ENCODE data around the gene AEBP2.

The AEBP2 gene

DNA sequence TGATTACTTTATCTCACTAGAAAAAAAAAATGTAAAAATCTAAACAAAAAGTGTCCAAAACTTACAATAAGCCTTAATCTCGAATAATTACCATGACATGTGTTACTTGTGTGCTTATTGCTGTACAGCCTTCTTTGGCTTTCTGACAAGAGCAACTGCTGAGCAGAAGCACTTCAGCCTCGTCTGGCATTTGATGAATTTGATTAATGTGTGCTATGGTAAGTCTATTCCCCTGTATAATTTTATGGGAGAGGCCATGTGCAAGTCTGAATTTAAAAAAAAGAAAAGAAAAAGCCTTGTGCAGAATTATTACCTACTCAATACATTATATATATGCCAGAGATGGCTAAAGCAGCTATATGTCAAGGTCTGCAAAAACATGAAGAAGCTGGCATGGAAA lies 113.9 kb downstream of the AEBP2 start:
- no peak for DNase-seq (ENCODE audit: low read depth)

- DNase-seq (ENCODE audit: low read depth) = no peak
Observed at GRCh38 chr12:19561411-19561961, 122.2 kb downstream of the AEBP2 start.

All from stimulated activated CD8-positive, alpha-beta memory T cell treated with anti-CD3 and anti-CD28 coated beads, Interleukin-7, amount 100 ng/mL, for 24 hours (primary cell).